Effector memory CD4-positive, alpha-beta T cell (primary cell): Measurements from ENCODE around the gene PPP1R13L.
"Not testable (repeated sequence)": the region's sequence is repeated elsewhere in the genome, so short reads cannot be mapped to it uniquely, and the experiment has no call there.

ENCODE experiments used
- DNase-seq, 3 donors: peaks; one replicate each; pipeline ENCODE4 v3.0.0-alpha.2; 2020
- H3K27ac ChIP-seq: 2 replicates; pipeline ENCODE4 v1.7.0; 2013; ENCODE audit warnings: mild to moderate bottlenecking, low read length, moderate library complexity; ENCODE audit not compliant: insufficient read depth, poor library complexity, severe bottlenecking
- H3K27me3 ChIP-seq: replicated peaks from 2 replicates; pipeline ENCODE4 v1.7.0; 2013; ENCODE audit warnings: mild to moderate bottlenecking, low read length; ENCODE audit not compliant: insufficient read depth, control insufficient read depth, poor library complexity, severe bottlenecking
- H3K36me3 ChIP-seq: 2 replicates; pipeline ENCODE4 v1.7.0; 2013; ENCODE audit warnings: mild to moderate bottlenecking, low read length, moderate library complexity; ENCODE audit not compliant: control insufficient read depth, insufficient read depth
- H3K4me1 ChIP-seq: 2 replicates; pipeline ENCODE4 v1.7.0; 2013; ENCODE audit warnings: low read length, mild to moderate bottlenecking; ENCODE audit not compliant: control insufficient read depth, insufficient read depth, poor library complexity, severe bottlenecking
- H3K4me3 ChIP-seq: 2 replicates; pipeline ENCODE4 v1.7.0; 2013; ENCODE audit warnings: low read length, low read depth, mild to moderate bottlenecking; ENCODE audit not compliant: insufficient read depth, poor library complexity, severe bottlenecking
- H3K9me3 ChIP-seq: 2 replicates; pipeline ENCODE4 v1.7.0; 2013; ENCODE audit warnings: mild to moderate bottlenecking, low read length, moderate library complexity; ENCODE audit not compliant: control insufficient read depth

The PPP1R13L gene

DNA sequence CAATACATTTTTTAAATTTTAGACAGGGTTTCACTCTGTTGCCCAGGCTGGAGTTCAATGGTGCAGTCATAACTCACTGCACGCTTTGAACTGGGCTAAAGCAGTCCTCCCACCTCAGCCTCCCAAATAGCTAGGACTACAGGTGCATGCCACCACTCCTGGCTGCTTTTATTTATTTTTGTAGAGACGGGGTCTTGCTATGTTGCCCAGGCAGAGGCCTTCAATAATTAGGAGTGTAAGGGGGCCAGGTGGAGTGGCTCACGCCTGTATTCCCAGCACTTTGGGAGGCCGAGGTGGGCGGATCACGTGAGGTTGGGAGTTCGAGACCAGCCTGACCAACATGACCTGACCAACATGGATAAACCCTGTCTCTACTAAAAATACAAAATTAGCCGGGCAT, 27.7 kb upstream of the PPP1R13L start:
- not testable (repeated sequence) for H3K4me1 ChIP-seq, H3K9me3 ChIP-seq, H3K36me3 ChIP-seq, H3K4me3 ChIP-seq, H3K27me3 ChIP-seq, DNase-seq, H3K27ac ChIP-seq

DNA sequence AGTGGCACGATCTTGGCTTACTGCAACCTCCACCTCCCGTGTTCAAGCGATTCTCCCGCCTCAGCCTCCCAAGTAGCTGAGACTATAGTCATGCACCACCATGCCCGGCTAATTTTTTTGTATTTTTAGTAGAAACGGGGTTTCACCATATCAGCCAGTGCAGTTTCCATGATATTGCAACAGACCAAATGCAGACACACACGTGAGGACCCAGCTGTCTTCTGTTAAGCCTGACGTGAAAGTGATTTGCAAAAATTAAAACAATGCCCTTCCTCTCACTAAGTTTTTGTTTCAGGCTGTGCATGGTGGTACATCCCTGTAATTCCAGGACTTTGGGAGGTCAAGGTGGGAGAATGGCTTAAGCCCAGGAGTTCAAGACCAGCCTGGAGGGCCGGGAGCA, 26.1 kb upstream of the PPP1R13L start:
- not testable (repeated sequence) for DNase-seq, H3K27me3 ChIP-seq, H3K27ac ChIP-seq, H3K36me3 ChIP-seq, H3K9me3 ChIP-seq, H3K4me3 ChIP-seq, H3K4me1 ChIP-seq

DNA sequence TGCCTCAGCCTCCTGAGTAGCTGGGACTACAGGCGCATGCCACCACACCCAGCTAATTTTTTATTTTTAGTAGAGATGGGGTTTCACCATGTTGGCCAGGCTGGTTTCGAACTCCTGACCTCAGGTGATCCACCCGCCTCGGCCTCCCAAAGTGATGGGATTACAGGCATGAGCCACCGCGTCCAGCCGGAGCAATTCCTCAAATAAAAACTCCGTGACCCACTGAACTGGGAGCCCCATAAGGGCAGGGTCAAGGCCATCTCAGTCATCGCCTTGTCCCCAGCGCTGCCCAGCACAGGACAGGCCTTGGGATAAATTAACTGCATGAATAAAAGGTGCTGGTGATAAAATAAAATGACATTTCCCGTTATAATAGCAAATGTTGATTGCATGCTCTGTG, 25.0 kb upstream of the PPP1R13L start:
- not testable (repeated sequence) for H3K4me3 ChIP-seq, DNase-seq, H3K27ac ChIP-seq, H3K9me3 ChIP-seq, H3K27me3 ChIP-seq, H3K36me3 ChIP-seq, H3K4me1 ChIP-seq

DNA sequence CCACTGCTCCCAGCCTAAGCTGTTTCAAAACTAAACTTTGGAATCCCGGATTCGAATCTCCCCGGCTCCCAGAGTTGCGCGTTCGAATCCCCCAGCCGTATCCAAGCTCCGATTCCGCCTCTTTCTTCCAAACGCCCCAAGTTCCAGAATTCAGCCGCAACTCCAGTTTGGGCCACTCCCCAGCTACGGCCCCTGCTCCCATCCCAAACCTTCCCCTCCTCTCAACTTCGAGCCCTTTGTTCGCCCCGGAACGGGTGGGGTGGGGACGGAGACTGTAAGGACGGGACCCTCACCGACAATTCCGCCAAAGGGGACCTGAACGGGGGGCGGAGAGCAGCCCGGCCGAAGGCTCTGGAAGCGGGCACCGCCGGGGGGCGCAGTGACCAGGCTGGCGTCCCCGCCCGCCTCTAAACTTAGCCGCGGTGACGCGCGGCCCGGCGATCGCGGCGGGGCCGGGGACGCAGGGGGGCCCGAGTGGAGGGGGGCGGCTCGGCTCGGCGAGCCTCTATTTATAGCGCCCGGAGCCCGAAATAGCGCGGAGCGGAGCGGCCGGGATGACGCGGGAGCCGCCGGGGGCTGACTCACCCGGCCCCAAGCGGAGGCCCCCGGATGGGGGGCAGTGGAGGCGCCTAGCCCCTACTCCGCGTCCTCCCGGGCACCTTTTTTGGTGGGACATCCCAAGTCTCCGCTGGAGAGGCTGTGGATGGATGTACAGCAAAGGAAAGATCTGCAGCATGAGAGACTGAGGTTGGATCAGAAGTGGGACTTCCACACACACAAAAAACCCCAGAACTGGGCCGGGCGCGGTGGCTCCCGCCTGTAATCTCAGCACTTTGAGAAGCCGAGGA, 23.7 kb upstream of the PPP1R13L start:
- Histone ChIP-seq H3K9me3 (no peaks in the 10 kb centered on the region), H3K4me3 (peak overlapping the region; percentile 56), H3K4me1 (peaks cover 17% of the 10 kb centered on the region), H3K27ac (no peak overlapping the region), H3K36me3 (no peaks in the 10 kb centered on the region), H3K27me3 (peaks cover 8% of the 10 kb centered on the region)
- no peak for DNase-seq

DNA sequence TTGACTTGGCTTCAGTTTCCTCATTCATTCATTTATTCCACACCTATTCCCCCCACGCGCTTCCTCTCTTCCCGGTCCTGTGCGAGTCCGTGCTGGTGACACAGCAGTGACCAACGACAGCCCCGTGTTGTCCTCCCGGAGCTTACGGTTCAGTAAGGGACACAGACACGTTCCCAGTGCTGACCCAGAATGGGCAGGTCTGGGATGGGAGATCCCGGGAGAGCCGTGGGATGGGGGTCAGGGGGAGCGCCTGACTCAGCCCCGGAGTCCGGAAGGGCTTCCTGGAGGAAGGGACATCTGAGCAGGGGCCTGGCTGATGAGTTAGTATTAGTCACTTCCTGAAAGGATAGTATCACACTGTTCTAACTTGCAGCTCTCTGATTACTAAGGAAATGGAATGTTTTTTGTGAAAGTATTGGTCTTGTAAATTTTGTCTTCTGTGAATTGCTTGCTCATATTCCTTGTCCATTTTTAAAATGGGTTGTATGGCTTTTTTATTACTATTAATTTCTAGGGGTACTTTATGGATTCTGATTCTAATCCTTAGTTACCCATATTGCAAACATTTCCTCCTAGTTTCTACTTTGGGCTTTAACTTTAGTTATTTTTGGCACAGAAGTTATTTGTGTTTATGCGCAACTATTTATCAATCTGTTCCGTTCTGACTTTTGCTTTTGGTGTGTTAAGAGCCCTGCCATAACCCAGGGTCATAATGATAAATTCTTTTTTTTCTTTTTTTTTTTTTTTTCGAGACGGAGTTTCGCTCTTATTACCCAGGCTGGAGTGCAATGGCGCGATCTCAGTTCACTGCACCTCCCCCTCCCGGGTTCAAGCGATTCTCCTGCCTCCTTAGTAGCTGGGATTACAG, 19.6 kb upstream of the PPP1R13L start:
- Histone ChIP-seq H3K36me3 (peaks cover 4% of the 10 kb centered on the region), H3K27me3 (peaks cover 8% of the 10 kb centered on the region), H3K27ac (peak overlapping the region; percentile 64), H3K9me3 (no peaks in the 10 kb centered on the region), H3K4me3 (peak overlapping the region; percentile 57), H3K4me1 (peaks cover 29% of the 10 kb centered on the region)
- DNase-seq, result peak in 1 of 3 donors; percentile 23

DNA sequence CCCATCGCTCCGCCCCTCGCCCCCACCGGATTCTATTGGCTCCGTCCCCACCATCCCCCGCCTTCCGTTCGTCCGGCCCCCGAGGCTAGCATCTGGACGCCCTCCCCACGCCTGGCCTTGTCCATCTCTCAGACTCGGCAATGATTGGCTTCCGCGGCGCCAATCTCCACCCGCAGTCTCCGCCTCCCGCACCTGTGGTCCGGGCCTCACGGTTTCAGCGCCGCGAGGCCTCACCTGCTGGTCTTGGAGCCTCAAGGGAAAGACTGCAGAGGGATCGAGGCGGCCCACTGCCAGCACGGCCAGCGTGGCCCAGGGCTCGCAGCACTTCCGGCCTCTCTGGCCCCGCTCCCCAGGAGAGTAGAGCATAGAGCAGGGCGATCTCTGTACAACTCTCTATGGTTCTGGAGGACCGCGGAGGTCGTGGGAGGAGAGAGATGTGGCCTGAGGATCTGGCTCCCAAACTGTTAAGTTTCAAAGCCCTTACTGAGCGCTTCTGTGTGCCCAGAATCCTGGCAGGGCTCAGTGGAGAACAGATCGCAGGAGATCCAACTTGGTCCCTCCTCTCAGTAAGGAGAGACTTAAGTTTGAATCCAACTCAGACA, 18.8 kb upstream of the PPP1R13L start, which contains the start of gene ERCC1:
Gene ERCC1, minus strand, starts transcription at position 329 of the 602 bp plus-strand sequence. CDS start 543 bp downstream, outside the sequence.
- Histone ChIP-seq H3K4me3 (peak within 1 kb of the TSS; percentile 57), H3K4me1 (peaks cover 25% of the 10 kb centered on the region), H3K27me3 (peaks cover 5% of the 10 kb centered on the region), H3K27ac (peak within 1 kb of the TSS; percentile 64), H3K36me3 (peaks cover 4% of the 10 kb centered on the region), H3K9me3 (no peaks in the 10 kb centered on the region)
- peak; percentile 72 to 83 (median 74) for DNase-seq

DNA sequence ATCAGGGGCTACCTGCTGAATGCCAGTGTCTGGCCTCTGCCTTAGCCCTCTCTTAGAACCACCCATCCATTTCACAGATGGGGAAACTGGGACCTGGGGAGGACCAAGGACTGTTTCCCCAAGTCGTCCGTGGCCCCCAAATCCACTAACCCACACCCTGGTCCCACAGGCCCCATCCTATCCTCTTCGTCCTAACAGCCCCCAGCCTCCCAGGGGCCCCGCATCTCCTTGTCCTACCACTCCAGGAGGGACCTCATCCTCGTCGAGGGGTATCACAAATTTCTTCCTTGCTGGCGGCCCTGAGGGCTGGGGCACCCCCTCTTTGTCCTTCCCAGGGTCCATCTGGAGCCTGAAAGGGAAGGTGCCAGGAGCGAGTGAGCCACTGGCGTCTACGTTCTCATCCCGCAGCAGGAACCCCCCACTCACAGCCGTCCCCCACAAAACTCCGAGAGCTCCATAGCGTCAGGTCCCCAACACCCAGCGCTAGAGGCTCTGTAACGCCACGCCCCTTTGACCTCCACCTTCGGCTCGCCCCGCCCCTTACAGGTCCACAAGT, 18.2 kb upstream of the PPP1R13L start:
- H3K36me3 ChIP-seq, result peaks cover 4% of the 10 kb centered on the region
- H3K4me1 ChIP-seq, result peaks cover 20% of the 10 kb centered on the region
- peak overlapping the region; percentile 64 for H3K27ac ChIP-seq
- H3K9me3 ChIP-seq, result no peaks in the 10 kb centered on the region
- H3K4me3 ChIP-seq, result peak overlapping the region; percentile 57
- H3K27me3 ChIP-seq, result no peaks in the 10 kb centered on the region
- DNase-seq, result no peak

DNA sequence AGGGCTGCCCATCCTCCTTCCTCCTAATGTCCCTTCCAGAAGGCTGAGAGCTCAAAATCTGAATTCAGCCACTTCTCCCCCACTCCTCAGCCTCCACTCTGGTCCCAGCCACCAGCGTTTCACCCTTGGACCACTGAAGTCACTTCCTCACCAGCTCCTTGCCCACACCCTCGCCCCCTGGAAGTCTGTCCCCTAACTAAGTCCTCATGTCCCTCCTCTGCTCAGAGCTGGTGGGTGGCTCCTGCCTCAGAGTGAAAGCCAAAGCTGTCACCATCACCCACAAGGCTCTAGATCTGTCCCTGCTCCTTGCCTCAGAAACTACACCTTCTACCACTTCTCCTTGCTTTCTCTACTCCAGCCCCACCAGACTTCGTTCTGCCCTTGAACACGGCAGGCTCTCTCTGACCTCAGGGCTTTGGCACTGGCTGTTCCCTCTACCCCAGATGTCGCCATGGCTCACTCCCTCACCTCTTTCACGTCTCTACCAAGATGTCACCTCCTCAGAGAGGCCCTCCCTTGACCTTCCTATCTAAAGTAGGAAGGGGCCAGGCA, 17.2 kb upstream of the PPP1R13L start:
- no peak overlapping the region for H3K27ac ChIP-seq
- H3K4me3 ChIP-seq, result no peak overlapping the region
- peaks cover 9% of the 10 kb centered on the region for H3K36me3 ChIP-seq
- DNase-seq, result no peak
- peaks cover 20% of the 10 kb centered on the region for H3K4me1 ChIP-seq
- no peaks in the 10 kb centered on the region for H3K27me3 ChIP-seq
- H3K9me3 ChIP-seq, result no peaks in the 10 kb centered on the region

DNA sequence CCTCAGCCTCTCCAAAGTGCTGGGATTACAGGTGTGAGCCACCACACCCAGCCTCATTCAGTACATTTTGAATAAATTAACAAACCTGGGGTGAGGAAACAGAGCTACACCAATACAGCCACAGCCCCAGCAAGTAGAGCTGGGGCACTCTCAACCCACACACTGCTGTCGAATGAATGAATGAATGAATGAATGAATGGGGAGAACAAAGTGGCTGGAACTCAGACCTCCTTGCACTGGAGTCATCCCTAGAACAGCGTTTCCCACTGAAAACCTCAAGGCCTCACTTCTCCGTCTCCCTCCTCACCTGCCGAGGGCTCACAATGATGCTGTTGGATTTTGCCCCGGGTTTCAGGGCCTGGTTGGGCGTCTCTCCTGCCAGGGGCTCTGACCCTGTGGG, 16.0 kb upstream of the PPP1R13L start:
- Histone ChIP-seq H3K27ac (no peak overlapping the region), H3K9me3 (no peaks in the 10 kb centered on the region), H3K27me3 (no peaks in the 10 kb centered on the region), H3K36me3 (peaks cover 13% of the 10 kb centered on the region), H3K4me3 (no peak overlapping the region), H3K4me1 (peaks cover 20% of the 10 kb centered on the region)
- DNase-seq, result no peak
